ENCODE results near the gene EML1.

EML1 gene

DNA sequence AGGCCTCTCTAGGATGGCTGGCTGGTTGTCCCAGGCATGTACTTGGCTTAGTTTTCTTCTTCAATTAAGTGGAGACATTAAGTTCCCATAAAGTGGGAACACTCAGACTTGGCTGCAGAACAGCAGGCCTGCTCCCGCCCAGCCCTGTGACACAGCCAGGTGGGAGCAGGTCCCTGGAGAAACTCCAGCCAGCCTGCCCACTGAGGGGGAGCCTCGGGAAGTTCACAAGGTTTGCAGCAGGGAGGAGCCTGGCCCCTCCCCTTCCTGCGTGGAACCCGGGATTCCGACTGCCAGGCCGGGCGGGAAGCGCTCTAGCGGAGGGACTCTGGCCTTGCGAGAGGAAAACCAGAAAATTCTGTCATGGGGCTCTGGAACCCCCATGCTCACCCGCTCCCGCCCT, 173.7 kb downstream of the EML1 start:
- DNase-seq (ENCODE audit: low read depth in 2 of 2): no peak

DNA sequence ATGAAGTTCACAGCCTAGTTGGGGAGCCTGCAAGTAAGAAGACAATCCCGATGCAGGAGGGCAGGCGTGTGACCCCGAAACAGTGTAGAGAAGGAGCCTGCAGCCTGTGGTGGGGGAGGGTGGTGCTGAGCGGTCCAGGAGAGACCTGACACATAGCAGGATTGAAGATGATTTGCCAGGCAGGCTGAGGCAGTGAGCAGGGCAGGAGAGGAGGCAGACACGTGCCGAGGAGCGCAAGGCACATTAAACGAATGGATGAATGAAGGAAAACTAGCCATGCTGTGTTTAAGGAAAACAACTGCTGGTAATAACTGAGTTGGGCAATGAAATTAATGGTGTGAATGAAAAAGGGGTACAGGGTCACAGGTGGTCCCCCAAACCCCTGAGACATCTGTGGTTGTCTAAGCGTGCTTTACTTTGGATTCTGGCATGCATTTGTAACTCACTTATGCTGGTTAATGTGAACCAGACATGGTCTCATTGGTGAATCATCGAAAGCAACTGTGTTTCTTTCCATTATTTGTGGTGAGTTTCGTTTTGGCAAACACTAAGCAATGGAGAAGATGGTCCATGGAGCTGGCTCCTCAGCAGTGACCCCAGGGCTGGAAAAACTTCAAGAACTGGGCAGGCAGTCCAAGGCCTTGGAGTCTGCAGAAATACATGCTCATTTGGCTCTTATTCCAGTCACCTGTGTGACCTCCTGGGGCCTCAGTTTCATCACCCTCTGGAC, 175.1 kb downstream of the EML1 start:
- DNase-seq (ENCODE audit: low read depth in 2 of 2): no peak

DNA sequence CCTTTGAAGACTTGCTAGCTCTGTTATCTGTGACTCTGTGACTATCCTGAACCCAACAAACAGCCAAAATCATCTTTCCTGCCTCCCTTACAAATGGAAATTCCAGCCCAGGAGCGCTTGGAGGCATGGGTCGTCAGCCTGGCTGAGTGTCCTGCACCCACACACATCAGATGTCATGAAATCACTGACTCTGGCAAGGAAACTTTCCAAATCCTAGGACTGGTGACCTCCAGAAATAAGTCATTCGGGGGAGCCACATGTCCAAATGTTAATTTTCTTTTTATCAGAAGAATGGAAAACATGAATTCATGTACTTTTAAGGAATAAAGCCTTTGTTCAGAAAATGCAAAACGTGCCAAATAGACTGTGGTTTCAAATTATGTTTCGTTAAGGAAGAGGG, 175.7 kb downstream of the EML1 start:
- DNase-seq (ENCODE audit: low read depth in 2 of 2): no peak

DNA sequence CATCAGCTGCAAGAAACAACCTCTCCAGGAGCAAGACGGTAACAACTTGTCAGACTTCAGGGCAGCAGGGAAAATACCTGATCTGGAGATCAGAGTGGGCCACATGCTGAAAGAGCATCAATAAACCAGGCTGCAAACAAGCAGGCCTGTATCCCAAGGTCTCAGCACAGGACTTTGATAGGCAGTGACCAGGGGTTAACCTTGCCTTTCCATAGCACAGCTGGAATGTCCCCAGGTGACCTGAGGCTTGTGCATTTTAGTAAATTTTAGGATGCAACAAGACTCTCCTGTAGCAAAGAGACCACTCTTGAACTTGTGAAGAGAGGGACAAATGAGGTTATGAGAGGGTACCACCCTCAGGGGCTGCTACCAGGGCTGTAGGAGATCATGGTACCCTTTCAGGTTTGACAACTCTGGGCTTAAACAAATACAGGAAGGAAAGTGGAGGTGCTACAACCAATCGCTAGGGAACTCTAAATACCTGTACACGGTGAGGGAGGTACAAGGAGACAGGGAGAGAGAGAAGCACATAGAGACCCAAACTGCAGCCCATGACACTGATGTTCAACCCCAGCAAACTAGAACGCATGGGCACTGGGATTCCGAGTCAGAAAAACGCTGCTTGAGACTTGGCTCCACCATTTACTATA, 176.6 kb downstream of the EML1 start:
- DNase-seq (ENCODE audit: low read depth in 2 of 2): no peak

DNA sequence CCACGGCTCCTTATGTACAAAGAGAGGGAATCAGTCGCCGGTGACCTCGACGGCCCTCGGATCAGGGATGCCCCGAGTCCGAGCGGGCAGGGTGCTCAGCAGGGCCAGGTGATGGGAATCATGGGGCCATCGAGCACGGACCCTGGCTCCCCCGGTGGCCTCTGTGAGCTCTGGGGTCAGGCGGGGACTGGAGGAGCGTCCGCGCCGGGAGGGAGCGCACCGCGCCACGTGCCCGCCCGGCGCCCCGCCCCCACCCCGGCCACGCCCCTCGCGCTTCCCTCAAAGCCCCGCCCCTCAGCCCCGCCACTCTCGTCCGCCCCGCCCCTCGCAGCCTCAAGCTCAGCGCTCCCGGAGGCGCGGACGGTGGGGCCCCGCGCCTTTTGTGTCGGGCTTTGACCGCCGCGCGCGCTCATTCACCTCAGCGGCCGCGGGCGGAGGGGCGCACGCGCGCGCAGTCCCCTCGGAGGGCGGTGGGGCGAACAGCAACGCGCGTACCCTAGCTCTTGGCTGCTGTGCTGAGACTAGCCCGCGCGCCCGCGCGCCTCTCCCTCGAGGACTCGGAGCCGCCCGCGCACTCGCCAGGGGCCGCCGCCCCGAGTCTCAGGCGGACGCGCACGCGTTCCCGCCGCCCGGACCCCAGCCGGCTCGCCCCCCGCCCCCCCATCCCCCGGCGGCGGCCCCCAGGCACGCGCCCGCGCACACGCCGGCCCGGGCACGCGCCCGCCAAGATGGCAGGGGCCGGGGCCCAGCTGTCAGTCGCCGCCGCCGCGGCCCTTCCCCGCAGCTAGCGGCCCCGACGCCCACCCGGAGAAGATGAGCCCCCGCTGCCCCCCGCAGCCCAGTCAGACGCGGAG, 178.1 kb downstream of the EML1 start:
- DNase-seq (ENCODE audit: low read depth in 2 of 2): peak; percentile 75 to 80

DNA sequence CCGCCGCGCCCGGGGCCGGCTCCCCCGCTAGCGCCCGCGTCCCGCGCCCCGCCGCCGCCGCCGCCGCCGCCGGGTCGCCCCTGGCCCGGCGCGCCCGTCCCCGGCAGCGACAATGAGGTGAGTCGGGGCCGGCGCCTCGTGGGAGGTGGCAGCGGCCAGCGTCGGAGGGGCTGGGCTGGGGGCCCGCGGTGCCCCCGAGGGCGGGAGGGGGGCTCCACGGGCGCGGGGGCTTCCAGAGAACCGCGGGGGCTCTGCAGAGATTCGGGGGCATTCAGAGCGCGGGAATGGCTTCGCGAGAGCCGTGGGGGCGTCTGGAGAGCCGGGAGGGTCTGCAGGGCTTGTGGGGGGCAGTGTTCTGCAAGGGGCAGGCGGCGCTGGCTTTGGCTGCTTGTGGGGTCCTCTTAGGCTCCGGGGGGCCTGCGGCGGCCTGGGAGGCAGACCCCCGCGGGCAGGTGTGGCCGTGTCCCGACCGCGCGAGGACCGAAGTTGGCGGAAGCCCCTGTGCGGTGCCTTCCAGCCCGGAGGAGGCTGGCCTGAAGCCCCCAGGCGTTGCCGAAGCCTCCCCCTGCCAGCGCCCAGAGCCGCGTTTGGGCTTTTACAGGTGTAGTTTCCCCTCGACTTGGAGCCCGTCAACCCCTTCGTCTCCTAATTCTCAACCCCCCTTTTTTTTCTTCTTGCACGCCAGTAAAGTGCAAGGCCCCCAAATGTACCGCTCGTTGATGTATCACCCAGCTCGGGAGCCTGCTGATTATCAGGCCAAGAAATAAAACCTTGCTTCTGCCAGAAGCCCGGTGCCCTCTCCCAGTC, 178.9 kb downstream of the EML1 start:
- peak in 1 of 2 donors; percentile 9 for DNase-seq (ENCODE audit: low read depth in 2 of 2)

DNA sequence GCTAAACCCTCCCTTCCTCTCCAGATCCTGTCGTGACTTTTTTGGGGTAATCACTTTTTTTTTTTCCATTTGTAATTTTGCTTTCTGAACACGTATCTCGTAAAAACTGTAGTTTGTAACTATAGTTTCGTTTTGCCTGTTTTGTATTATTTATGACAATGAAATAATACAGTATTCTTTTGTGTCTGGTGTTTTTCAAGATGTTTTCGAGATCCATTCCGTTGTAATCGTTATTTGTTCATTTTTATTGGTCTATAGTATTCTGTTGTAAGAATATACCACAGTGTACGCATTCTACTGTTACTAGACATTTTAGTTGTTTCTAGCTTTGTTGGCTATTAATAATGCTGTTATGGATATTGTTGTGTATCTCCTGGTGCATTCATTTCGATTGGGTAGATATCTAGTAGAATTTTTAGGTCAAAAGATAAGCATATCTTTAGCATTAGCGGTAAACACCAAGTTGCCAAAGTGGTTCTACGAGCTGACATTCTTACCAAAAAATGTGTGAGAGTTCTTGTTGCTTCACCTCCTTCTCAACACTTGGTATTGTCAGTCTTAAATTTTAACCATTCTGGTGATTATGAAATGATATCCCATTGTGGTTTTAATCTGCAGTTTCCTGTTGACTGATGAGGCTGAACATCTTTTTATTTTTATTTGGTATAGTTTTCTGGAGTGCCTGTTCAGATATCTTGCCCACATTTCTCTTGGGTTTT, 179.7 kb downstream of the EML1 start:
- DNase-seq (ENCODE audit: low read depth in 2 of 2): no peak

DNA sequence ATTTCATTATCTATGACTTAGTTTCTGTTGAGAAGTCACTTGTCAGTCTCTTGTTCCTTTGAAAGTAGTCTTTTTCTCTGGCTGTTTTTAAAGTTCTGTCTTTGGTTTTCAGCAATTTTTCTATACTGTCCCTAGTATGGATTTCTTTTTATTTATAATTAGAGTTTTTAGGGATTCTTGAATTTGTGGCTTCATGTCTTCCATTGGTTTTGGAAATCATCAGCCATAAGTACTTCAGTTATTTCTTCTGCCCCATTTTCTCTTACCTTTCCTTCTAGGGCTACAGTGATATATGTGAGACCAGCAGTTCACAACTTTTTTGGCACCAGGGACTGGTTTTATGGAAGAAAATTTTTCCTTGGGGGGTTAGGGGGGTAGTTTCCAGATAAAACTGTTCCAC, 182.0 kb downstream of the EML1 start:
- no peak for DNase-seq (ENCODE audit: low read depth in 2 of 2)

- DNase-seq (ENCODE audit: low read depth in 2 of 2): no peak
Measured at GRCh38 chr14:99976021-99976420, 182.8 kb downstream of the EML1 start.

- no peak for DNase-seq (ENCODE audit: low read depth in 2 of 2)
Measured at GRCh38 chr14:99976681-99977080, 183.5 kb downstream of the EML1 start.

DNA sequence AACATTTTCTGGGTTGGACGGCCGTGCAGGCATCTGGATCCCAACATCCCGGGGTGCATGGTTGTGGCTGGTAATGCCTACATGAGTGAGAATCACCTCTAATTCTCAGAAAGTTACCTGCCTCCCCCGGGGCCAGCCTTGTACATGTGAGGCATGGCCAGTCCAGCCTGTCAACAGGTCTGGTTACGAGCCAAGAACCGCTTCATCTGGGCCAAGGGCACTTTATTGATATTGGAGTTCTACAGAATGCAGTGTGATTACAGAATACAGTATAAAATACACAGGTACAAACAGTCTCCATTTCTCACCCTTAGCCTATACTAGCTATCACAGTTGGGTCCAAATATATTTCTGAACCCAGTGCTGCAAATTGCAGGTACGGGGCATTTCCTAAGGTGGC, 187.1 kb downstream of the EML1 start:
- DNase-seq (ENCODE audit: low read depth in 2 of 2): no peak

- DNase-seq (ENCODE audit: low read depth in 2 of 2): no peak
Measured at GRCh38 chr14:99981806-99982205, 188.6 kb downstream of the EML1 start.

DNA sequence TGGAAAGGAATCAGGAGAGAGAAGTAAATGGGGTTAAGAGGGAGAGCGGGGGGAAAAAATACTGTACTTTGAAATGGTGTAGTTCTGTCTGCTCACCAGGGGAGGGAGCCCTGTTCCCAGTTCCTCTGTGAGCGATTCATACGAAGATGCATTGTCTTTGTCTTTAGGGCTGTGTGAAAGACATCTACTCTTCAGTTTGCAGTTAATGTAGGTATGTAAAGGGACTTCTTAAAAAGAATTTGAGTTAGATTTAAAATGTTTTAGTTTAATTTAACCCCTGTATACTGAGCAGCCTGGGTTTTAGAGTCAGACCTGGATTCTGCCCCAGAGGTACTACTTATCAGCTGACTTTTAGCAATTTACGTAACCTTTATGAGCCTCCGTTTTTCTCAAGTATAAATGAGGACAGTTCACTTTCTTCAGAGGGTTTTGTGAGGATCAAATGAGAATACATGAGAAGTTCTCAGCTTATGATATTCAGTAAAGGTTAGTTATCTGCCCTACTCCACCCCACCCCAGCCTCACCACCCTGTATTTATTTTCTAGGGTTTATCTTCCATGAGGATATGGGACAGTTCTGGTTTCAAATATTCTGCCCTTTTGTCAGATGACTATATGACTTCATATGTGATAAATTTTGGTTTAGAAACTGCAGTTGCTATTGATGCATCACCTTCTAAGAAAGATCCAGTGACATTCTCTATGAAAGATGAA, 189.5 kb downstream of the EML1 start:
- DNase-seq (ENCODE audit: low read depth in 2 of 2): peak; percentile 13 to 39

DNA sequence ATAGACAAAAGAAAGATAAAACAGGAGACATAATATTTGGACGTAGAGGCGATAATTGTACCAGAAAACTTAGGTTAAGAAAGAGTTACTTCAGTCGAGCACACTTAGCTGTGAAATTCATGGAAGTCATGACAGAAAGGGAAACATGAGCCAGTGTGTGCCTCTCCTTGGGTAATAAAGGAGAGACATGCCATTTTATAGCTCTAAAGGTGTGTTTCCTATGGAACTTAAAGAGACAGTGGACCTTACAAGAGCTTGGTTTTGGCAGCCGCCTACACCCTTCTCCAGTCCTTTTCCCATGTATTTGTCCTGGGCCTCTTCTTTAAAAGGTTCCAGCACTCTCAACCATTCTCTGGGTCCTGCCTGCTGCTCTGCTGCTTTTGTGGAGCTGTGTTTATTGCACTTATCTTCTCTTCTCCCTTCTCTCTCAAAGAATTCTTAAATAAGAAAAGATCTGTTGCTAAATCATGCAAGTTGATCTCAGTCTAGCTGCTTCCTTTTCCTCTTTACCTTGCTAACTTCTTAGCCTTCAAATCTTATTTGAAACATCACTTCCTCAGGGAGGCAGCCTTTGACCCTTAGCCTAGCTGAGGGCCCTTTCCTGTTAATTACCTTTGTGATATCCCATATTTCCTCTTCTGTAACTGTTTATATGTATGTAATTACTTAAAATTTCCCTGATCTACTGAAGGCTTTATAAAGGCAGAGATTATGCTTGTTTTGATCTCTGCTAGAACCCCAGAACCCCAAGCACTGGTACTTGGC, 190.2 kb downstream of the EML1 start:
- no peak for DNase-seq (ENCODE audit: low read depth in 2 of 2)

DNA sequence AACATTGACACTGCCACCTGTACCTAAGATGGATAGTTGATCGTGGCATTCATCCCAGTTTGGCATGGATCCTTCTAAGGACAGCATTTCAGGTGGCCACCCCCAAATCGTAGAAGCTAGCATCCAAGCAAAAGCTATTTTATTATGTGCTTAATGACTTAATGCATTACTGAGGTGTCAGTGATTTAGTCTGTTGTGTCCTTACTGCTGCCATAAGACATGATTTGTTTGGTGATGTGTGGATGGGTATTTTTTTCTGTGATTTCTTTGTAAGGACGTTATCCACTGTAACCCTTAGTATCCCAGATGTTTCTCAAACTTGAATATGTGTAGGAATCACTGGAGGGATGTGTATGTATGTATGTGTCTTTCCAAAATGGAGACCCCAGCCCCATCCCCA, 190.8 kb downstream of the EML1 start:
- DNase-seq (ENCODE audit: low read depth in 2 of 2): no peak

DNA sequence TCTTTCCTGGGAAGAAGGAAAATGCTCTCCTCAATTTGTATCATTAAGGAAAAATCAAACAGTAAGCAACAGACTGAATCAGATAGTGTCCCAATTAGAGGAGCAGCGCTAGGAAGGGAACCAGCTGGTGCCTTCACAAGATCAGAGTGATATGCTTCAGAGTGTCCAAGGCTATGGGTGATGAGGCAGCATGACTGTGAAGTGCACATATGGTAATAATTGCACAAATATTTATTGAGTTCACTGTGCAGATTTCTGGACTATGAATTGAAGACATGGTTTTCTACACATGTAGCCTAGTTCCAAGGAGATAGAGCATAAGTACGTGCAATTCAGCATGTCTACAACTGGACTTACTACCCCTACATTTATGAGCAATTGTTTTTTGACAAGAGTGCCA, 193.2 kb downstream of the EML1 start:
- DNase-seq (ENCODE audit: low read depth in 2 of 2): no peak

- DNase-seq (ENCODE audit: low read depth in 2 of 2): no peak
Measured at GRCh38 chr14:99989032-99989431, 195.8 kb downstream of the EML1 start.

GRCh38 chr14:99990268-99991170, 197.3 kb downstream of the EML1 start:
- DNase-seq (ENCODE audit: low read depth in 2 of 2): no peak

- no peak for DNase-seq (ENCODE audit: low read depth in 2 of 2)
Measured at GRCh38 chr14:99991331-99991730, 198.1 kb downstream of the EML1 start.

Data from stimulated activated CD8-positive, alpha-beta memory T cell treated with anti-CD3 and anti-CD28 coated beads, Interleukin-2, amount 100 ng/mL, for 48 hours (primary cell).